Activated CD4-positive, alpha-beta T cell treated with anti-CD3 and anti-CD28 coated beads, Interleukin-2, amount 10 ng/mL, durations not matched to agents 7 days and 5 days (primary cell): ENCODE data around the gene CDCA7L. TPM values are rescaled to one million over a fixed set of nuclear protein-coding genes. Genes with fewer than 3 reads are reported as not detected.
A peak's percentile ranks its signal among the peaks of the same experiment; 100 is the strongest.

Experiments
- CTCF ChIA-PET: fragments of 350-600 bp; sonication (Branson Sonifier 250); formaldehyde crosslinking; loops from one replicate; lab custom pipeline; 2021; ENCODE audit warnings: antibody characterized with exemption; lab: Charles Lee
- POLR2A ChIA-PET: fragments of 350-600 bp; sonication (Branson Sonifier 250); formaldehyde crosslinking; loops from one replicate; lab custom pipeline; 2021; ENCODE audit warnings: antibody characterized with exemption; lab: Charles Lee
- DNase-seq: peaks from one replicate; pipeline ENCODE4 v3.0.0-alpha.2; 2020
- H3K27ac Mint-ChIP-seq: one replicate; pipeline ENCODE4 v1.8.0; 2021; ENCODE audit warnings: mild to moderate bottlenecking, moderate library complexity, mixed read lengths
- H3K27me3 Mint-ChIP-seq: one replicate; pipeline ENCODE4 v1.8.0; 2021; ENCODE audit warnings: mixed read lengths
- H3K36me3 Mint-ChIP-seq: one replicate; pipeline ENCODE4 v1.8.0; 2021; ENCODE audit warnings: low read depth, mixed read lengths
- H3K4me1 Mint-ChIP-seq: one replicate; pipeline ENCODE4 v1.8.0; 2021; ENCODE audit warnings: mixed read lengths
- H3K4me3 Mint-ChIP-seq: one replicate; pipeline ENCODE4 v1.8.0; 2021; ENCODE audit warnings: mild to moderate bottlenecking, moderate library complexity, mixed read lengths
- H3K9me3 Mint-ChIP-seq: one replicate; pipeline ENCODE4 v1.8.0; 2021; ENCODE audit warnings: mixed read lengths
- total RNA-seq, 2 experiments: library from RNA; stranded (reverse); gene quantifications; one replicate each; pipeline ENCODE4 v1.2.3, GENCODE V29; 2021

CDCA7L gene
- total RNA-seq, 2 experiments from 2014 or later: 61.8 to 69.2 TPM

- Mint-ChIP-seq H3K36me3 (no peaks in the 10 kb centered on the region), H3K4me3 (no peak overlapping the region), H3K9me3 (no peaks in the 10 kb centered on the region), H3K27me3 (peaks cover 3% of the 10 kb centered on the region), H3K4me1 (no peaks in the 10 kb centered on the region), H3K27ac (no peak overlapping the region)
- no peak for DNase-seq
- CTCF ChIA-PET: no interaction called here
- POLR2A ChIA-PET: no interaction called here
Measured at GRCh38 chr7:21960922-21961321, 15.2 kb upstream of the CDCA7L start.

DNA sequence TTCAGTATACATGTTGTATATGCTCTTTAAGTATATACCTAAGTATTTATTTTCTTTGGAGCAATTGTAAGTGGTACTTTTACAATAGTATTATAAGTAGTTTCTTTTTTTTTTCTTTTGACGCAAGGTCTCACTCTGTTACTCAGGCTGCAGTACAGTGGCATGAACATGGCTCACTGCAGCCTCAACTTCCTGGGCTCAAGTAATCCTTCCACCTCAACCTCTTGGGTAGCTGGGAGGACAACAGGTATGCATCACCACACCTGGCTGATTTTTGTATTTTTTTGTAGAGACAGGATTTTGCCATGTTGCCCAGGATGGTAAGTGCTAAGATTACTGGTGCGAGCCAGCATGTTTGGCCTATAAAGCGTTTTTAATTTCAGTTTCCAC, 13.7 kb upstream of the CDCA7L start:
- Mint-ChIP-seq H3K9me3 (no peaks in the 10 kb centered on the region), H3K4me1 (no peaks in the 10 kb centered on the region), H3K27me3 (peaks cover 3% of the 10 kb centered on the region), H3K36me3 (no peaks in the 10 kb centered on the region), H3K4me3 (no peak overlapping the region), H3K27ac (no peak overlapping the region)
- ChIA-PET POLR2A (no interaction called here), CTCF (no interaction called here)
- DNase-seq: no peak

DNA sequence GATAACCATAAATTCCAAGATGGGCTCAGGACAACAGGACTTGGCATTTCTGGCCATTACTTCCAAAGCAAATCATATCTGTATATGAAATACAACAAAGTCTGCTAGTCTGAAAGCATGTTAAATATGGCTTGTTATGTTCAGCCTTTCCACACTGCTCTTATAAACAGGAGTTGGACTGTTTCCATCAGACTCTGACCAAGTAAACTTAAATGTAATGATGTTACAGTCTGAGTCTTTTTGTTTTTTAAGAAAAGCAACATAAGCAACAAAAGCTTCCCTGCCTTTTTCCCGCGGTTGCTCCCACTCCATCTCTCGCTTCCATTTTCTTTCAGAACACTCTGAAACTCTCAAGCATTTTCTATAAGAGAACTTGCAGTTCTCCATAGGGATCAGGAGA, 8.1 kb upstream of the CDCA7L start:
- Mint-ChIP-seq H3K4me3 (no peak overlapping the region), H3K27ac (no peak overlapping the region)
- CTCF ChIA-PET: interaction anchor here (0.7 kb wide), 1 partner anchor 23 kb away, joined by 3 read pairs; no protein-coding TSS in a partner anchor

GRCh38 chr7:21948887-21949540, 3.3 kb upstream of the CDCA7L start:
- H3K9me3 Mint-ChIP-seq: no peaks in the 10 kb centered on the region
- DNase-seq: no peak
- ChIA-PET POLR2A (no interaction called here), CTCF (no interaction called here)
- peaks cover 3% of the 10 kb centered on the region for H3K36me3 Mint-ChIP-seq
- peaks cover 15% of the 10 kb centered on the region for H3K27me3 Mint-ChIP-seq
- H3K27ac Mint-ChIP-seq: no peak overlapping the region
- H3K4me1 Mint-ChIP-seq: peaks cover 36% of the 10 kb centered on the region
- H3K4me3 Mint-ChIP-seq: no peak overlapping the region

More for the DNA sequence above, 8.1 kb upstream of the CDCA7L start:
- no peak for DNase-seq
- Mint-ChIP-seq H3K9me3 (no peaks in the 10 kb centered on the region), H3K27me3 (peaks cover 16% of the 10 kb centered on the region), H3K4me1 (peaks cover 5% of the 10 kb centered on the region), H3K36me3 (no peaks in the 10 kb centered on the region)
- POLR2A ChIA-PET: no interaction called here

DNA sequence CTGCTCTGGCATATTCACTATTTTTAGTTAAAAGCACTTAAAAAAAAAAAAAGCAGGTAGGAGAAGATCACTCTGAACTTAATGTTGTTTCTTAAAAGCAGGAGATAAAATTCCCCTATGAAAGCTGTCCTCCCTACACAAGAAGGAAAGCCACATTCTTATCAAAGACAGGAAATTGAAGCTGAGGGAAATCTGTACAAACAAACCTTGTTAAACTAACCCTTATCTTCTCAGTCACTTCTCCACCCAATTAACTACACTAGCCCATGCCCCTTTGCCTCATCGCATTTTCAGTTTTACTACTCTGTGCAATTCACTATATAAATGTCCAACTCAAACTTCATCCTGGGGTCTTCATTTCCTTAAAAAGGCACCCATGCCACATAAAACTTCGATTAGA, 2.7 kb upstream of the CDCA7L start:
- no peak for DNase-seq
- Mint-ChIP-seq H3K4me3 (no peak overlapping the region), H3K27me3 (peaks cover 13% of the 10 kb centered on the region), H3K9me3 (no peaks in the 10 kb centered on the region), H3K4me1 (peaks cover 42% of the 10 kb centered on the region), H3K36me3 (peaks cover 5% of the 10 kb centered on the region), H3K27ac (no peak overlapping the region)
- ChIA-PET POLR2A (no interaction called here), CTCF (no interaction called here)

DNA sequence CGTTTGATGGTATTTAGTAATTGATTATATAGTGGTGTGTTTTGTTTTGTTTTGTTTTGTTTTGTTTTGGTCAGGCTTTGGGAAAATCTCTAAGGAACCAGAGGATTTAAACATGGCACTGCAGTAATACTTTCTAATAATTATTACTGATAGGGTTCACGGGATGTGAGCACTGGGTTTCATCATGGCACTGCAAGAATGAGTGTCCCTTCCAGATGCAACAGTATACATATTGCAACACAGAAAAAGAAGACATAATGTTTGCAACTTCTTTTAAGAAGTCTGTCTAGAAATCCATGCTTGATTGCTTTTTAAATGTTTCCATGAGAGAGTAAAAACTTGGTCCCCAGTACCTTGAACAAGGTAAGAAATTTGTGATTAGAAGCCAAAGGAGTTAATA, 2.2 kb upstream of the CDCA7L start:
- H3K27ac Mint-ChIP-seq: no peak overlapping the region
- CTCF ChIA-PET: no interaction called here
- no peak for DNase-seq
- peaks cover 13% of the 10 kb centered on the region for H3K27me3 Mint-ChIP-seq
- H3K4me3 Mint-ChIP-seq: no peak overlapping the region
- POLR2A ChIA-PET: interaction anchor here (0.6 kb wide), 1 partner anchor 98 kb away, joined by 4 read pairs; no protein-coding TSS in a partner anchor
- H3K9me3 Mint-ChIP-seq: no peaks in the 10 kb centered on the region
- H3K4me1 Mint-ChIP-seq: peaks cover 46% of the 10 kb centered on the region
- peaks cover 9% of the 10 kb centered on the region for H3K36me3 Mint-ChIP-seq

DNA sequence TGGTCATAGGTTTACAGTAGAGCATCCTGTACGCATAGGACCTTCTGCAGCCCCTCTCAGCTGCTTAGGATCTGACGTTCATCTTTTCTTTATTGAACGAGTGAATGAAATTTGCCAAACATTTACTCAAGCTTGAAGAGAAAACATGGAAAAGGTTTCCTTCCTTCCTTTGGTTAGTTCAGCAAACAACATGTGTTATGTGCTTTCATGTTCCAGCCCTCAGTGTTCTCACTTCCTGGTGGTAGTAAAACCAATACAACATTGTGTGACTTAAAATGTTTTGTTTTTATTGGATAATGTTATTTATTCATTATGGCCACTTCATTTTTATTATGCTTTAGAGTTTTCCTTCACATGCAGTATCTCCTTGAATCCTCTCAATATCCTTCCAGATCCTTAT, 1.4 kb upstream of the CDCA7L start:
- no peak for DNase-seq
- H3K9me3 Mint-ChIP-seq: no peaks in the 10 kb centered on the region
- H3K4me3 Mint-ChIP-seq: no peak overlapping the region
- H3K27ac Mint-ChIP-seq: no peak overlapping the region
- H3K36me3 Mint-ChIP-seq: peaks cover 16% of the 10 kb centered on the region
- peaks cover 55% of the 10 kb centered on the region for H3K4me1 Mint-ChIP-seq
- H3K27me3 Mint-ChIP-seq: peaks cover 13% of the 10 kb centered on the region
- ChIA-PET CTCF (no interaction called here), POLR2A (no interaction called here)

GRCh38 chr7:21946222-21946709, 567 bp upstream of the CDCA7L start:
- CTCF ChIA-PET: interaction anchor here (1.1 kb wide), 1 partner anchor 18 kb away, joined by 6 read pairs; no protein-coding TSS in a partner anchor
- H3K9me3 Mint-ChIP-seq: no peaks in the 10 kb centered on the region

DNA sequence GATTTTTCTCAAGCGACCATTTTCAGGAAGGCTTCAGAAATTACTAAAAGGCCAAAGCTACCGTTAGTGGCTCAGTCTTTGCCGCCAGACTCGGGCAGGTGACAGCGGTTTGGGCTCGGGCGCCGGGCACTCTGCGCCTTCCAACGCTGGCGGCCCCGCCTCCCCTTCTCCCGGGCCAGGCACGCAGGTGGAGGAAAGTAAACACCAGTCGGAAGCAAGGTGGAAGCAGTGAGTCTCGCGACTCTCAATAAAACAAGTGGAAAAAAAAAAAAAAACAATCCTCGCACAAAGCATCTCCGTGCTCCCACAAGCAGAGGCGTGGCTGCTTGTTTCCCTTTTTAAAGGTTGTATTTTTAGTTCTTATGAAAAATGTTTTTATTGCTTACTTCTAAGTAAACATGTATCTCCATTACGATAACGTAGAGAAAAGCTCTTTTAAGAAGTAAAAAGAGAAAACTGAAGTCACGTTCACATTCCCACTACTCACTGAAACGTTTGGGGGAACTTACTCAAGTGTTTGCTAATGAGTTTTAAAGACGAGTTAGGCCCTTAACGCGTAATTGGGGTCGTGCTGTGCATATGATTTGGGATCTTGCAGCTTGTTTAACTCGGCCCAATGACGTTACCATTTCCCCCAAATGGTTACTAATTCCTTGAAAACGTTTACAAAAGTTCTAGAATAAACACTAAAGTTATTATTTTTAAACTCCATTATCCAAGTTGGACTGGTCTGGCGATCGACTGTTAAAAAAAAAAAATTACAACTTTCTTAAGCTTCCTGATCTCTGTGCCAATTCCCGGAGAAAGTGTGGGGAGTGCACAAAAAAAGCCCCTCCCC, 864 bp downstream of the CDCA7L start:
- peaks cover 10% of the 10 kb centered on the region for H3K27me3 Mint-ChIP-seq
- peak overlapping the region; percentile 90 for H3K27ac Mint-ChIP-seq
- no peaks in the 10 kb centered on the region for H3K9me3 Mint-ChIP-seq
- peaks cover 24% of the 10 kb centered on the region for H3K36me3 Mint-ChIP-seq
- H3K4me3 Mint-ChIP-seq: peak overlapping the region; percentile 89
- ChIA-PET POLR2A (interaction anchor here (0.7 kb wide), 1 partner anchor 230 kb away, joined by 7 read pairs; no protein-coding TSS in a partner anchor), CTCF (interaction anchor here (1.1 to 1.3 kb wide), 2 partner anchors 17 to 19 kb away, joined by 4 to 6 read pairs; no protein-coding TSS in a partner anchor)
- peak; percentile 63 for DNase-seq
- peaks cover 75% of the 10 kb centered on the region for H3K4me1 Mint-ChIP-seq

More at GRCh38 chr7:21946222-21946709, 567 bp upstream of the CDCA7L start:
- H3K36me3 Mint-ChIP-seq: peaks cover 21% of the 10 kb centered on the region
- peaks cover 63% of the 10 kb centered on the region for H3K4me1 Mint-ChIP-seq
- H3K4me3 Mint-ChIP-seq: peak overlapping the region; percentile 89
- no peak for DNase-seq
- H3K27ac Mint-ChIP-seq: peak overlapping the region; percentile 90
- POLR2A ChIA-PET: interaction anchor here (0.5 kb wide), 1 partner anchor 82 kb away, joined by 3 read pairs; no protein-coding TSS in a partner anchor
- H3K27me3 Mint-ChIP-seq: peaks cover 13% of the 10 kb centered on the region

DNA sequence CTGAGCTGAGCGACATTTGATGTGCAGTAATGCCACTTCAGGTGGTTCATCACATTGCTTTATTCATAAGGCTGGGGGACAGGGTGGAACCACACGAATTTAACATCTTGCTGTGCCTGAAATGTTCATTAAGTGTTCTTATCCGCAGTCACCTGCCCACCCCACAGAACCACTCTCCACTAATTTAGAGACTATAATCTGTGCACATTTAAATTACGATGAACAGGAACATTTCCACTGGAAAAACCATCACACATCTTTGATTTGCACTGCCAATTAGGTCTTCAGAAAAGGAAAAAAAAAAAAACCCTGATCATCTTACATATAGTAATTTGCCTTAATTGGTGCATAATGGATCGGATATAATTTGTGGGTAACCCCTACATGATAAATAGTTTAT, 2.3 kb downstream of the CDCA7L start:
- DNase-seq: no peak
- Mint-ChIP-seq H3K4me3 (peak overlapping the region; percentile 29), H3K27ac (no peak overlapping the region), H3K4me1 (peaks cover 77% of the 10 kb centered on the region), H3K9me3 (no peaks in the 10 kb centered on the region), H3K36me3 (peaks cover 36% of the 10 kb centered on the region), H3K27me3 (no peaks in the 10 kb centered on the region)
- ChIA-PET CTCF (no interaction called here), POLR2A (no interaction called here)

GRCh38 chr7:21942955-21943354, 2.7 kb downstream of the CDCA7L start:
- peaks cover 74% of the 10 kb centered on the region for H3K4me1 Mint-ChIP-seq
- CTCF ChIA-PET: no interaction called here

DNA sequence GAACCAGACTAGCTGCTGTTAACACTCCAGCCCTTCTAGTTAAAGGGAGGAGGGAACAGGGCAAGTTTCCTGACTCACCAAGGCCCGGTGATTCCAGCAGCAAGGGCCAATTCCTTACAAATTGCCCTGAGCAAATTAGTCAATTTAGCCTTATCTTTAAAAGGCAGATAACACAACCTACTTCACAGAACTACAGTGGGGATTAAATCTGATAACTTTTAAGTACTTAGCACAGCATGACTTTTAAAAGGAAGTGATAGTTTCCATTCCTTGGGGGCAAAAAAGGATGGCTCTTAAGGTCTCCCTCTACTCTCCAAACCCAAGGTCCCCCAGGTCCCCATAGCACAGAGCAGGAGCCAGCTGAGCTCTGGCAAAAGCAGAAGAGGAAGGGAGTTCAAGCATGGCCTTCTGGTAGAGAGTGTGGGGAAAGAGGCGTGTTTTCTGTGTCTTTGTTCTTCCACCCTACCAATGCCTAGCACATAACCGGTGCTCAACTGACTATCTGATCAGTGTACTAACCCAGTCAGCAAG, 4.0 kb downstream of the CDCA7L start:
- H3K27me3 Mint-ChIP-seq: no peaks in the 10 kb centered on the region
- H3K4me1 Mint-ChIP-seq: peaks cover 61% of the 10 kb centered on the region
- peaks cover 6% of the 10 kb centered on the region for H3K9me3 Mint-ChIP-seq
- no peak overlapping the region for H3K4me3 Mint-ChIP-seq
- H3K36me3 Mint-ChIP-seq: peaks cover 49% of the 10 kb centered on the region
- no peak for DNase-seq
- ChIA-PET CTCF (interaction anchor here (1.4 kb wide), 1 partner anchor 123 kb away, joined by 3 read pairs; no protein-coding TSS in a partner anchor), POLR2A (no interaction called here)
- peak overlapping the region; percentile 73 for H3K27ac Mint-ChIP-seq

More at GRCh38 chr7:21942955-21943354, 2.7 kb downstream of the CDCA7L start:
- H3K4me3 Mint-ChIP-seq: peak overlapping the region; percentile 29
- H3K36me3 Mint-ChIP-seq: peaks cover 40% of the 10 kb centered on the region
- POLR2A ChIA-PET: no interaction called here
- H3K9me3 Mint-ChIP-seq: no peaks in the 10 kb centered on the region
- no peak for DNase-seq
- no peaks in the 10 kb centered on the region for H3K27me3 Mint-ChIP-seq
- no peak overlapping the region for H3K27ac Mint-ChIP-seq
